GM12878 (cell line): ENCODE measurements around the gene SRP68. TPM values are rescaled to one million over a fixed set of nuclear protein-coding genes. Genes with fewer than 3 reads are reported as not detected.

Experiments used
- ATAC-seq: fragments of 200-7000 bp; cut with Tn5 transposase; 3 replicates; pipeline ENCODE4 v1.9.1; 2020; ENCODE audit warnings: mild to moderate bottlenecking, moderate library complexity
- BruUV-seq: library from RNA; stranded (reverse); fragments of 400-500 nt; replicated peaks from 2 replicates; lab custom pipeline; 2021; lab: Mats Ljungman, UMichigan
- CTCF ChIA-PET: fragments of 300-600 bp; sonication (Branson Sonifier 250); formaldehyde crosslinking; extraction: SDS; loops from one replicate; lab custom pipeline; 2021; ENCODE audit warnings: inconsistent platforms; lab: Yijun Ruan, JAX
- POLR2A ChIA-PET: fragments of 350-600 bp; formaldehyde crosslinking; extraction: SDS; loops from one replicate; lab custom pipeline; 2021; ENCODE audit warnings: inconsistent platforms; lab: Charles Lee
- RAD21 ChIA-PET: fragments of 300-600 bp; sonication (Branson Sonifier 250); formaldehyde crosslinking; loops from one replicate; lab custom pipeline; 2023; ENCODE audit warnings: antibody characterized with exemption; ENCODE audit not compliant: unreplicated experiment; lab: Charles Lee
- SMC1A ChIA-PET: fragments of 300-600 bp; sonication (Branson Sonifier 250); formaldehyde crosslinking; loops from one replicate; lab custom pipeline; 2023; ENCODE audit not compliant: unreplicated experiment, uncharacterized antibody; lab: Charles Lee
- DNase-seq: peaks from one replicate; pipeline ENCODE4 v3.0.0-alpha.2; 2011; ENCODE audit warnings: low read depth, low spot score
- FAIRE-seq: peaks from 3 replicates; lab custom pipeline; 2011; peaks lifted over from hg19 to GRCh38; lab: Jason Lieb, UNC
- H2AFZ ChIP-seq: 2 replicates; pipeline ENCODE4 v1.6.0; 2011; ENCODE audit warnings: low read depth, low read length, control low read depth; ENCODE audit not compliant: control insufficient read depth
- H3K27ac ChIP-seq: 2 replicates; pipeline ENCODE4 v1.5.1; 2011; ENCODE audit warnings: control low read depth; ENCODE audit not compliant: control insufficient read depth, insufficient read depth
- H3K27me3 ChIP-seq, 2 experiments: replicated peaks in 1 of 2; 2 replicates each; pipeline versions ENCODE4 v1.6.0 to v1.6.1; 2011; ENCODE audit warnings: low read length in 1 of 2; ENCODE audit not compliant: control insufficient read depth in 2 of 2, insufficient read depth in 2 of 2
- H3K36me3 ChIP-seq, 2 experiments: 2 replicates each; pipeline ENCODE4 v1.5.1; 2011; ENCODE audit warnings: low read length in 1 of 2; ENCODE audit not compliant: control insufficient read depth in 2 of 2, insufficient read depth in 2 of 2
- H3K4me1 ChIP-seq: 2 replicates; pipeline ENCODE4 v1.6.1; 2011; ENCODE audit warnings: mild to moderate bottlenecking, low read length, moderate library complexity, mixed read lengths; ENCODE audit not compliant: control insufficient read depth, insufficient read depth
- H3K4me2 ChIP-seq: 2 replicates; pipeline ENCODE4 v1.6.0; 2011; ENCODE audit warnings: control low read depth; ENCODE audit not compliant: control insufficient read depth, insufficient read depth
- H3K4me3 ChIP-seq: fragments of 200-600 bp; sonication (generic); 2 replicates; pipeline ENCODE4 v1.5.1; 2016
- H3K79me2 ChIP-seq: 2 replicates; pipeline ENCODE4 v1.6.0; 2011; ENCODE audit warnings: low read length; ENCODE audit not compliant: control insufficient read depth, insufficient read depth
- H3K9ac ChIP-seq: 2 replicates; pipeline ENCODE4 v1.8.0; 2011; ENCODE audit warnings: low read length, control low read depth, mixed read lengths; ENCODE audit not compliant: control insufficient read depth, insufficient read depth
- H3K9me3 ChIP-seq: replicated peaks from 3 replicates; pipeline ENCODE4 v1.5.1; 2011; ENCODE audit warnings: mild to moderate bottlenecking, low read length; ENCODE audit not compliant: control insufficient read depth, insufficient read depth
- H4K20me1 ChIP-seq: 2 replicates; pipeline ENCODE4 v1.6.0; 2011; ENCODE audit not compliant: control insufficient read depth, insufficient read depth
- DPF2 ChIP-seq: fragments of 450-650 bp; IDR thresholded peaks from 2 replicates; pipeline ENCODE4 v1.6.1; 2017; ENCODE audit warnings: mild to moderate bottlenecking
- KDM1A ChIP-seq: fragments of 200-600 bp; sonication (generic); IDR thresholded peaks from 2 replicates; pipeline ENCODE4 v1.6.1; 2016; ENCODE audit warnings: borderline replicate concordance
- SREBF2 ChIP-seq: IDR thresholded peaks from 2 replicates; pipeline ENCODE4 v1.6.1; 2012; ENCODE audit warnings: mild to moderate bottlenecking, low read length
- TBL1XR1 ChIP-seq: IDR thresholded peaks from 2 replicates; pipeline ENCODE4 v1.6.1; 2012; ENCODE audit warnings: low read depth, low read length, improper control_type of control experiment
- ZBTB33 ChIP-seq: fragments of 450-650 bp; IDR thresholded peaks from 2 replicates; pipeline ENCODE4 v1.6.1; 2017; ENCODE audit warnings: mild to moderate bottlenecking
- WGBS: methylation state at CpG from one replicate; pipeline ENCODE4 v1.1.6; 2016; ENCODE audit warnings: low lambda C conversion rate; ENCODE audit not compliant: insufficient replicate concordance, insufficient coverage; ENCODE audit errors: missing lambda C conversion rate; 5-methylcytosine and 5-hydroxymethylcytosine counted together
- in situ Hi-C: fragments of 300-500 bp; cut with MboI; formaldehyde crosslinking; loops from 9 replicates; pipeline ENCODE4 v1.14.3; 2018; ENCODE audit warnings: mixed read lengths
- intact Hi-C: fragments of 100-400 bp; cut with micrococcal nuclease; formaldehyde crosslinking; loops from one replicate; pipeline ENCODE4 v1.14.2; 2022; ENCODE audit not compliant: unreplicated experiment
- polyA plus RNA-seq, 11 experiments: library from polyadenylated mRNA; depleted of rRNA in 4 of 11; unstranded in 6 of 11; stranded (reverse) in 5 of 11; fragments of >200 nt; fragmentation: Nextera tagmentation in 4 of 11; fragmentation: Illumina TruSeq in 1 of 11; extraction: Ambion mirVana in 4 of 11; extraction: Trizol in 1 of 11; gene quantifications; 1 replicate in 1 of 11; 2 replicates in 10 of 11; pipeline versions ENCODE4 v1.2.1 to v1.2.3, GENCODE V29; 2011 to 2016; ENCODE audit warnings: inconsistent platforms in 2 of 11, missing spikeins in 2 of 11, low read depth in 1 of 11
- total RNA-seq, 4 experiments: library from RNA; depleted of rRNA in 3 of 4; stranded (reverse); fragments of >200 nt in 3 of 4; fragmentation: Illumina TruSeq in 1 of 4; extraction: Trizol in 1 of 4; gene quantifications; 2 replicates each; pipeline versions ENCODE4 v1.2.1 to v1.2.3, GENCODE V29; 2013 to 2021
- TF ChIP-seq, protein P1 (sequence below): fragments of 450-650 bp; IDR thresholded peaks from 2 replicates; pipeline ENCODE4 v1.6.1; 2017; ENCODE audit warnings: borderline replicate concordance
- TF ChIP-seq, protein P2 (sequence below): IDR thresholded peaks from 2 replicates; pipeline ENCODE4 v1.6.1; 2012; ENCODE audit warnings: low read depth, low read length, improper control_type of control experiment

Gene SRP68
- total and polyA plus RNA-seq, 10 of the 15 experiments (the other 5 are each of a cell fraction or from before 2014, with no cell fraction given) = 24.7 to 89.7 (median 62.7) TPM

DNA sequence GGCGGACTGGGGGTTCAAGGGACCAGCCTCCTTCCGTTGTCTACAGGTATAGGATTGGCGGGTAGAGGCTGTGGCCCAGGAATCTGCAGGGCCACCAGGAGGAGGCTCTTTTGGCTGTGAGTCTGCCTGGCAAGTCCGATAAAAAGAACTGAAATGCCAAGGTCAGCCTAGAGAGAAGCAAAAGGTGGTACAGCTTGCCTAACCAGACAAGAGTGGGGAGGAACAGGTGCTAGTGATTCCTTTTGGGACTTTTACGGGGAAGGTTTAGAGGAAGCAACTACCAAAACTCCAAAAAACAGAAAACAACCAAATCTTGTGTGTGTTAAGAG, 39.6 kb downstream of the SRP68 start:
- Histone ChIP-seq H3K36me3 (peaks cover 0 to 6% of the 10 kb centered on the region in 2 experiments; a peak in 2 of 4 replicates), H3K27me3 (no peaks in the 10 kb centered on the region), H3K9ac (no peak overlapping the region), H3K4me2 (no peak overlapping the region), H3K4me1 (no peaks in the 10 kb centered on the region), H4K20me1 (no peaks in the 10 kb centered on the region), H3K79me2 (no peaks in the 10 kb centered on the region), H3K27ac (no peak overlapping the region), H3K9me3 (no peaks in the 10 kb centered on the region), H2AFZ (no peak overlapping the region), H3K4me3 (no peak overlapping the region)
- RAD21 ChIA-PET = no interaction called here
- CTCF ChIA-PET = interaction anchor here (0.7 to 1.6 kb wide), 4 partner anchors 19 to 267 kb away, joined by 3 to 5 read pairs (median 4); no protein-coding TSS in a partner anchor
- BruUV-seq = no TSS peak
- no peak for FAIRE-seq
- ATAC-seq = no peak
- no peak for DNase-seq
- SMC1A ChIA-PET = no interaction called here
- POLR2A ChIA-PET = no interaction called here
- TF ChIP-seq DPF2 = no peak
- TF ChIP-seq, protein P1, sequence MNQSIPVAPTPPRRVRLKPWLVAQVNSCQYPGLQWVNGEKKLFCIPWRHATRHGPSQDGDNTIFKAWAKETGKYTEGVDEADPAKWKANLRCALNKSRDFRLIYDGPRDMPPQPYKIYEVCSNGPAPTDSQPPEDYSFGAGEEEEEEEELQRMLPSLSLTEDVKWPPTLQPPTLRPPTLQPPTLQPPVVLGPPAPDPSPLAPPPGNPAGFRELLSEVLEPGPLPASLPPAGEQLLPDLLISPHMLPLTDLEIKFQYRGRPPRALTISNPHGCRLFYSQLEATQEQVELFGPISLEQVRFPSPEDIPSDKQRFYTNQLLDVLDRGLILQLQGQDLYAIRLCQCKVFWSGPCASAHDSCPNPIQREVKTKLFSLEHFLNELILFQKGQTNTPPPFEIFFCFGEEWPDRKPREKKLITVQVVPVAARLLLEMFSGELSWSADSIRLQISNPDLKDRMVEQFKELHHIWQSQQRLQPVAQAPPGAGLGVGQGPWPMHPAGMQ = no peak
- no peak for TF ChIP-seq SREBF2
- TF ChIP-seq ZBTB33 = no peak
- TF ChIP-seq, protein P2, sequence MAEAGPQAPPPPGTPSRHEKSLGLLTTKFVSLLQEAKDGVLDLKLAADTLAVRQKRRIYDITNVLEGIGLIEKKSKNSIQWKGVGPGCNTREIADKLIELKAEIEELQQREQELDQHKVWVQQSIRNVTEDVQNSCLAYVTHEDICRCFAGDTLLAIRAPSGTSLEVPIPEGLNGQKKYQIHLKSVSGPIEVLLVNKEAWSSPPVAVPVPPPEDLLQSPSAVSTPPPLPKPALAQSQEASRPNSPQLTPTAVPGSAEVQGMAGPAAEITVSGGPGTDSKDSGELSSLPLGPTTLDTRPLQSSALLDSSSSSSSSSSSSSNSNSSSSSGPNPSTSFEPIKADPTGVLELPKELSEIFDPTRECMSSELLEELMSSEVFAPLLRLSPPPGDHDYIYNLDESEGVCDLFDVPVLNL = no peak
- no peak for TF ChIP-seq TBL1XR1
- TF ChIP-seq KDM1A = no peak
- intact Hi-C loops (no loop called here), in situ Hi-C loops (no loop called here)
- 63% methylated on average over 5 of the region's 5 CpGs for WGBS
